Endothelial cell of umbilical vein (primary cell): ENCODE measurements around the gene GLYATL1B.

Experiments used
- EZH2 ChIP-seq: IDR thresholded peaks from 2 replicates; pipeline ENCODE4 v1.6.1; 2012; ENCODE audit warnings: borderline replicate concordance, low read depth, mild to moderate bottlenecking, moderate library complexity, low read length, inconsistent platforms; ENCODE audit not compliant: severe bottlenecking
- GATA2 ChIP-seq: IDR thresholded peaks from 2 replicates; pipeline ENCODE4 v1.7.0; 2011; ENCODE audit warnings: low read depth, mild to moderate bottlenecking, moderate library complexity, mixed read lengths, low read length; ENCODE audit not compliant: insufficient read length, insufficient read depth
- JUN ChIP-seq: IDR thresholded peaks from 2 replicates; pipeline ENCODE4 v1.6.1; 2011; ENCODE audit warnings: borderline replicate concordance, low read depth; ENCODE audit not compliant: insufficient read length, insufficient read depth
- POLR2A ChIP-seq: IDR thresholded peaks from 2 replicates; pipeline ENCODE4 v1.6.1; 2012; ENCODE audit warnings: low read depth, mild to moderate bottlenecking, control low read depth, low read length
- POLR2AphosphoS5 ChIP-seq: IDR thresholded peaks from 2 replicates; pipeline ENCODE4 v1.6.1; 2012; ENCODE audit warnings: low read depth, mild to moderate bottlenecking, control low read depth, low read length, moderate library complexity; ENCODE audit not compliant: insufficient read depth
- TF ChIP-seq, protein P1 (sequence below), 2 donors: IDR thresholded peaks; 1 replicate in 1 of 2; 2 replicates in 1 of 2; pipeline ENCODE4 v1.5.1; 2011; ENCODE audit warnings: low read length in 2 of 2, mild to moderate bottlenecking in 2 of 2, moderate library complexity in 2 of 2, control low read depth in 1 of 2, inconsistent platforms in 1 of 2, low read depth in 1 of 2; ENCODE audit not compliant: insufficient read depth in 1 of 2; ENCODE audit errors: extremely low read depth in 1 of 2

DNA sequence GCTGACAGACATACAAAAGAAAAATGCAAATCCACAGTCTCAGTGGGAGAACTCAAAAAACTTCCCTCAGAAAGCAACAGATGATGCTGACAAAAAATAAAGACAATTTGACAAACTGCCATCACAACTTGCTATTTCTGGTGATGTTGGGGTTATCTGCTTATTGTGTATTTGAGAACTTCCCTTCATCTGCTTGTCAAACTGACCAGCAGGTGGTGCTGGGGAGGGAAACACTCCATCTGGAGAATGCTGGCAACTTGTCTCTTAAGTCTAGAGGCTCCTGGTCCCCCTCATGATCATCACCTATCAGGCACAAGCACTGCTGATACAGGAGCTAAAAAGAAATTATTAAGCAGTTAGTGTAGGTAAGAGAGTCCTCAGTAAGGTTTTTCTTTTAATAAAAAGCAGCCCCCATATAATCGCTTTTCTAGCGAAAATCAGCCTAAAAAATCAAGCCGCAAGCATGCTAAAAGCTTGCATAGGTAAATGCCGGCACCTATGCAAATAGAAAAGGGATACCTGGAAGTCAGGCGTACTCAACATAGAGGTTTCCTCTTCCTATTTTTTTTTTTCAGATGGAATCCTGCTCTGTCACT lies 11.1 kb downstream of the GLYATL1B start:
- TF ChIP-seq, protein P1, sequence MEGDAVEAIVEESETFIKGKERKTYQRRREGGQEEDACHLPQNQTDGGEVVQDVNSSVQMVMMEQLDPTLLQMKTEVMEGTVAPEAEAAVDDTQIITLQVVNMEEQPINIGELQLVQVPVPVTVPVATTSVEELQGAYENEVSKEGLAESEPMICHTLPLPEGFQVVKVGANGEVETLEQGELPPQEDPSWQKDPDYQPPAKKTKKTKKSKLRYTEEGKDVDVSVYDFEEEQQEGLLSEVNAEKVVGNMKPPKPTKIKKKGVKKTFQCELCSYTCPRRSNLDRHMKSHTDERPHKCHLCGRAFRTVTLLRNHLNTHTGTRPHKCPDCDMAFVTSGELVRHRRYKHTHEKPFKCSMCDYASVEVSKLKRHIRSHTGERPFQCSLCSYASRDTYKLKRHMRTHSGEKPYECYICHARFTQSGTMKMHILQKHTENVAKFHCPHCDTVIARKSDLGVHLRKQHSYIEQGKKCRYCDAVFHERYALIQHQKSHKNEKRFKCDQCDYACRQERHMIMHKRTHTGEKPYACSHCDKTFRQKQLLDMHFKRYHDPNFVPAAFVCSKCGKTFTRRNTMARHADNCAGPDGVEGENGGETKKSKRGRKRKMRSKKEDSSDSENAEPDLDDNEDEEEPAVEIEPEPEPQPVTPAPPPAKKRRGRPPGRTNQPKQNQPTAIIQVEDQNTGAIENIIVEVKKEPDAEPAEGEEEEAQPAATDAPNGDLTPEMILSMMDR (IDR thresholded peaks at IDR 0.05; ENCODE audit: extremely low read depth in 1 of 2, insufficient read depth in 1 of 2, low read depth in 1 of 2, low read length in 2 of 2), result peak; percentile 41 to 65
- TF ChIP-seq GATA2 (no peak), JUN (no peak), POLR2A (no peak), POLR2AphosphoS5 (no peak), EZH2 (no peak)
